ENCODE data around the gene FRMD6.

Gene FRMD6

DNA sequence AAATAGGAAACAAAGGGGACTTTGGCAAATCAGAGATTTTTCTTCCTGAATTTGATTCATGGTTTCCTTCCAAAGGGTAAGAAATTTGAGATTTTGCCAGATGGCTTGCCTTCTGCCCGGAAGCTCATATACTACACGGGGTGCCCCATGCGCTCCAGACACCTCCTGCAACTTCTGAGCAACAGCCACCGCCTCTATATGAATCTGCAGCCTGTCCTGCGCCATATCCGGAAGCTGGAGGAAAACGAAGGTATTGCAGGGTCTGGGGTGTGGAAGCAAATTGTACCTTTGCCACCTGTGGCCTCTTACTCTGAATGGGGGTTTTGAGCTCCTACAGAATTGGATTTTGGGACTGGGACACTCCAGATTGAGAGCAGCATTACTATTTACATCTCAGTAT, 63.5 kb downstream of the FRMD6 start:
- H3K4me3 ChIP-seq (replicated peaks; ENCODE audit: insufficient read depth, low read length): no peak overlapping the region
- no peak for DNase-seq (ENCODE audit: low read depth in 1 of 2, low spot score in 1 of 2)
- H3K27me3 ChIP-seq (ENCODE audit: insufficient read depth, poor library complexity, severe bottlenecking): no peaks in the 10 kb centered on the region
- TF ChIP-seq SPI1 (IDR thresholded peaks at IDR 0.05; ENCODE audit: borderline replicate concordance, low read depth): no peak
- TF ChIP-seq, protein P1, sequence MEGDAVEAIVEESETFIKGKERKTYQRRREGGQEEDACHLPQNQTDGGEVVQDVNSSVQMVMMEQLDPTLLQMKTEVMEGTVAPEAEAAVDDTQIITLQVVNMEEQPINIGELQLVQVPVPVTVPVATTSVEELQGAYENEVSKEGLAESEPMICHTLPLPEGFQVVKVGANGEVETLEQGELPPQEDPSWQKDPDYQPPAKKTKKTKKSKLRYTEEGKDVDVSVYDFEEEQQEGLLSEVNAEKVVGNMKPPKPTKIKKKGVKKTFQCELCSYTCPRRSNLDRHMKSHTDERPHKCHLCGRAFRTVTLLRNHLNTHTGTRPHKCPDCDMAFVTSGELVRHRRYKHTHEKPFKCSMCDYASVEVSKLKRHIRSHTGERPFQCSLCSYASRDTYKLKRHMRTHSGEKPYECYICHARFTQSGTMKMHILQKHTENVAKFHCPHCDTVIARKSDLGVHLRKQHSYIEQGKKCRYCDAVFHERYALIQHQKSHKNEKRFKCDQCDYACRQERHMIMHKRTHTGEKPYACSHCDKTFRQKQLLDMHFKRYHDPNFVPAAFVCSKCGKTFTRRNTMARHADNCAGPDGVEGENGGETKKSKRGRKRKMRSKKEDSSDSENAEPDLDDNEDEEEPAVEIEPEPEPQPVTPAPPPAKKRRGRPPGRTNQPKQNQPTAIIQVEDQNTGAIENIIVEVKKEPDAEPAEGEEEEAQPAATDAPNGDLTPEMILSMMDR (IDR thresholded peaks at IDR 0.05; ENCODE audit: insufficient read depth, low read length): no peak
- no peak for TF ChIP-seq GABPA (IDR thresholded peaks at IDR 0.05; ENCODE audit: low read depth)
- TF ChIP-seq, protein P2, sequence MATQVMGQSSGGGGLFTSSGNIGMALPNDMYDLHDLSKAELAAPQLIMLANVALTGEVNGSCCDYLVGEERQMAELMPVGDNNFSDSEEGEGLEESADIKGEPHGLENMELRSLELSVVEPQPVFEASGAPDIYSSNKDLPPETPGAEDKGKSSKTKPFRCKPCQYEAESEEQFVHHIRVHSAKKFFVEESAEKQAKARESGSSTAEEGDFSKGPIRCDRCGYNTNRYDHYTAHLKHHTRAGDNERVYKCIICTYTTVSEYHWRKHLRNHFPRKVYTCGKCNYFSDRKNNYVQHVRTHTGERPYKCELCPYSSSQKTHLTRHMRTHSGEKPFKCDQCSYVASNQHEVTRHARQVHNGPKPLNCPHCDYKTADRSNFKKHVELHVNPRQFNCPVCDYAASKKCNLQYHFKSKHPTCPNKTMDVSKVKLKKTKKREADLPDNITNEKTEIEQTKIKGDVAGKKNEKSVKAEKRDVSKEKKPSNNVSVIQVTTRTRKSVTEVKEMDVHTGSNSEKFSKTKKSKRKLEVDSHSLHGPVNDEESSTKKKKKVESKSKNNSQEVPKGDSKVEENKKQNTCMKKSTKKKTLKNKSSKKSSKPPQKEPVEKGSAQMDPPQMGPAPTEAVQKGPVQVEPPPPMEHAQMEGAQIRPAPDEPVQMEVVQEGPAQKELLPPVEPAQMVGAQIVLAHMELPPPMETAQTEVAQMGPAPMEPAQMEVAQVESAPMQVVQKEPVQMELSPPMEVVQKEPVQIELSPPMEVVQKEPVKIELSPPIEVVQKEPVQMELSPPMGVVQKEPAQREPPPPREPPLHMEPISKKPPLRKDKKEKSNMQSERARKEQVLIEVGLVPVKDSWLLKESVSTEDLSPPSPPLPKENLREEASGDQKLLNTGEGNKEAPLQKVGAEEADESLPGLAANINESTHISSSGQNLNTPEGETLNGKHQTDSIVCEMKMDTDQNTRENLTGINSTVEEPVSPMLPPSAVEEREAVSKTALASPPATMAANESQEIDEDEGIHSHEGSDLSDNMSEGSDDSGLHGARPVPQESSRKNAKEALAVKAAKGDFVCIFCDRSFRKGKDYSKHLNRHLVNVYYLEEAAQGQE (IDR thresholded peaks at IDR 0.05; ENCODE audit: insufficient replicate concordance, low read depth): no peak
- TF ChIP-seq POLR2AphosphoS5 (IDR thresholded peaks at IDR 0.05; ENCODE audit: low read depth): no peak
- no peak overlapping the region for H3K27ac ChIP-seq (replicated peaks)

DNA sequence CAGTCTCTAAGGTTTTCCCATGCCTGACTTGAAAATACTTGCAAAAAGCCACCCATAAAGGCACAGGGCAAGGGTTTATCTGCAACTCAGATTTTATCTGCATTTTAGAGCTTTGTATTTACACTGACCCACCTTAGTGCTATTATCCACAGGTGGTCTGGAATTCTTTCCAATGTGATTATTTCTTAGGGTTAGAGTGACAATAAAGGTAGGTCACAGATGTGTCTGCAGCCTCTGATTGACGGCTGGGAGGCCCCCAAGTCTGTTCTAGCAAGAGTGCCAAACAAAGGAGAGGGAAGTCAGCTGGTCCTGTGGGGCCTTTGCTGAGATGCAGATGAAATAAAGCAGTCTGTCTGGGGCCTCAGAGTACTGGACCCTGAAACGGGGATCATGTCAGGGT, 64.0 kb downstream of the FRMD6 start:
- no peak overlapping the region for H3K27ac ChIP-seq (replicated peaks)

DNA sequence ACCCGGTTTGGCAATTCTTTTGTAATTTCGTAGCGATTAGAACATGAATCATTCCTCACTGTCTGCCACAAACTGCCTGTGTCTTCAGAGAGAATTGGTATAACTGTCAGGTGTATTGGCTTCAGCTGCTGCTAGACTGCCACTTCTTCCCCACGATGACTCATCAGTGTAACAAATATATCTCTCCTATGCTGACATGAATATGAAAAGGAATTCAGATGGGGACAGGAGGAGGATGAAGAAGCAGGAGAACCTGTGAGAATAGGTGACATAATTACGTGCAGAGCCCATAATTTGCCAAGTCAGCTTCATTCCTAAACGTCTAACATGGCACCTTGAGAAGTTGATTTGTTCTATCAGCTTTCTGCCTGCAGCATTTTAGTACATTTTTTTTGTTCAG, 64.9 kb downstream of the FRMD6 start:
- no peak for DNase-seq (ENCODE audit: low read depth in 1 of 2, low spot score in 1 of 2)
- H3K4me3 ChIP-seq (replicated peaks; ENCODE audit: insufficient read depth, low read length): no peak overlapping the region
- TF ChIP-seq GABPA (IDR thresholded peaks at IDR 0.05; ENCODE audit: low read depth): no peak
- TF ChIP-seq, protein P1 (IDR thresholded peaks at IDR 0.05; ENCODE audit: insufficient read depth, low read length): no peak
- TF ChIP-seq, protein P2 (IDR thresholded peaks at IDR 0.05; ENCODE audit: insufficient replicate concordance, low read depth): no peak
- no peak for TF ChIP-seq POLR2AphosphoS5 (IDR thresholded peaks at IDR 0.05; ENCODE audit: low read depth)
- TF ChIP-seq SPI1 (IDR thresholded peaks at IDR 0.05; ENCODE audit: borderline replicate concordance, low read depth): no peak
- H3K27me3 ChIP-seq (ENCODE audit: insufficient read depth, poor library complexity, severe bottlenecking): no peaks in the 10 kb centered on the region
- no peak overlapping the region for H3K27ac ChIP-seq (replicated peaks)

More for the DNA sequence above, 64.0 kb downstream of the FRMD6 start:
- no peaks in the 10 kb centered on the region for H3K27me3 ChIP-seq (ENCODE audit: insufficient read depth, poor library complexity, severe bottlenecking)
- DNase-seq (ENCODE audit: low read depth in 1 of 2, low spot score in 1 of 2): no peak
- H3K4me3 ChIP-seq (replicated peaks; ENCODE audit: insufficient read depth, low read length): no peak overlapping the region
- TF ChIP-seq, protein P1 (IDR thresholded peaks at IDR 0.05; ENCODE audit: insufficient read depth, low read length): no peak
- TF ChIP-seq SPI1 (IDR thresholded peaks at IDR 0.05; ENCODE audit: borderline replicate concordance, low read depth) (no peak), GABPA (IDR thresholded peaks at IDR 0.05; ENCODE audit: low read depth) (no peak), POLR2AphosphoS5 (IDR thresholded peaks at IDR 0.05; ENCODE audit: low read depth) (no peak)
- TF ChIP-seq, protein P2 (IDR thresholded peaks at IDR 0.05; ENCODE audit: insufficient replicate concordance, low read depth): no peak
